H54 (cell line): Measurements from ENCODE around the gene CD247.

Experiments used
- DNase-seq: peaks from one replicate; pipeline ENCODE4 v3.0.0; 2011; ENCODE audit warnings: low spot score, mixed read lengths; ENCODE audit not compliant: insufficient read length
- FAIRE-seq: peaks from 3 replicates; lab custom pipeline; 2011; peaks lifted over from hg19 to GRCh38; lab: Jason Lieb, UNC
- POLR2A ChIP-seq: IDR thresholded peaks from 2 replicates; pipeline ENCODE4 v1.6.1; 2011; ENCODE audit warnings: low read depth, mild to moderate bottlenecking, low read length

The CD247 gene

GRCh38 chr1:167496797-167497619, 21.3 kb downstream of the CD247 start:
- no peak for FAIRE-seq
- DNase-seq, result no peak
- no peak for TF ChIP-seq POLR2A

- no peak for DNase-seq
- no peak for TF ChIP-seq POLR2A
- no peak for FAIRE-seq
Observed at GRCh38 chr1:167493372-167493771, 25.0 kb downstream of the CD247 start.

GRCh38 chr1:167492481-167492910, 25.8 kb downstream of the CD247 start:
- DNase-seq (no peak), FAIRE-seq (no peak)
- TF ChIP-seq POLR2A, result no peak

GRCh38 chr1:167491586-167492461, 26.5 kb downstream of the CD247 start:
- DNase-seq (no peak), FAIRE-seq (no peak)
- TF ChIP-seq POLR2A, result no peak

- no peak for TF ChIP-seq POLR2A
- DNase-seq (no peak), FAIRE-seq (no peak)
Observed at GRCh38 chr1:167490765-167491164, 27.6 kb downstream of the CD247 start.

GRCh38 chr1:167489571-167490340, 28.6 kb downstream of the CD247 start:
- FAIRE-seq (no peak), DNase-seq (no peak)
- TF ChIP-seq POLR2A, result no peak

GRCh38 chr1:167488786-167489185, 29.5 kb downstream of the CD247 start:
- no peak for TF ChIP-seq POLR2A
- DNase-seq, result no peak
- FAIRE-seq, result no peak

- no peak for FAIRE-seq
- DNase-seq, result no peak
- TF ChIP-seq POLR2A, result no peak
Observed at GRCh38 chr1:167487614-167488013, 30.7 kb downstream of the CD247 start.

GRCh38 chr1:167486090-167486824, 32.1 kb downstream of the CD247 start:
- DNase-seq (no peak), FAIRE-seq (no peak)
- TF ChIP-seq POLR2A, result no peak

- TF ChIP-seq POLR2A, result no peak
- FAIRE-seq (no peak), DNase-seq (no peak)
Observed at GRCh38 chr1:167484726-167485502, 33.4 kb downstream of the CD247 start.

- FAIRE-seq, result no peak
- TF ChIP-seq POLR2A, result no peak
- DNase-seq, result no peak
Observed at GRCh38 chr1:167483790-167484189, 34.5 kb downstream of the CD247 start.

GRCh38 chr1:167482184-167482583, 36.1 kb downstream of the CD247 start:
- FAIRE-seq, result no peak
- TF ChIP-seq POLR2A, result no peak
- no peak for DNase-seq
